ENCODE results near the gene RNF8. TPM values are rescaled to one million over a fixed set of nuclear protein-coding genes. Genes with fewer than 3 reads are reported as not detected.

Gene RNF8
- total RNA-seq, 4 donors from 2014 or later = 2.2 to 12.9 (median 9.0) TPM

- intact Hi-C loops (cut with DNase I; ENCODE audit: low total_unique reads) (no loop called here), in situ Hi-C loops (cut with MboI; ENCODE audit: low pct_ligation_motif_present in 1 of 4, low pct_unique_long_range_greater_than_20kb in 1 of 4, low sequenced_read_pairs in 3 of 4) (no loop called here)
- Histone ChIP-seq H3K27me3 (no peaks in the 10 kb centered on the region), H3K4me3 (no peak overlapping the region), H3K4me1 (no peaks in the 10 kb centered on the region), H3K27ac (no peak overlapping the region), H3K9me3 (no peaks in the 10 kb centered on the region), H3K36me3 (peaks cover 0 to 20% (median 4%) of the 10 kb centered on the region in 4 donors)
- WGBS, 2 donors (ENCODE audit: low coverage in 1 of 2) = 85 to 100% methylated on average over 1 of the region's 1 CpG
- DNase-seq = no peak
- TF ChIP-seq POLR2AphosphoS5 (IDR thresholded peaks at IDR 0.05) = no peak
- TF ChIP-seq CTCF (IDR thresholded peaks at IDR 0.05) = no peak
- no peak for TF ChIP-seq EP300 (IDR thresholded peaks at IDR 0.05; ENCODE audit: low read depth)
- TF ChIP-seq POLR2A (IDR thresholded peaks at IDR 0.05) = no peak
Observed at GRCh38 chr6:37368961-37369320, 15.2 kb downstream of the RNF8 start.

DNA sequence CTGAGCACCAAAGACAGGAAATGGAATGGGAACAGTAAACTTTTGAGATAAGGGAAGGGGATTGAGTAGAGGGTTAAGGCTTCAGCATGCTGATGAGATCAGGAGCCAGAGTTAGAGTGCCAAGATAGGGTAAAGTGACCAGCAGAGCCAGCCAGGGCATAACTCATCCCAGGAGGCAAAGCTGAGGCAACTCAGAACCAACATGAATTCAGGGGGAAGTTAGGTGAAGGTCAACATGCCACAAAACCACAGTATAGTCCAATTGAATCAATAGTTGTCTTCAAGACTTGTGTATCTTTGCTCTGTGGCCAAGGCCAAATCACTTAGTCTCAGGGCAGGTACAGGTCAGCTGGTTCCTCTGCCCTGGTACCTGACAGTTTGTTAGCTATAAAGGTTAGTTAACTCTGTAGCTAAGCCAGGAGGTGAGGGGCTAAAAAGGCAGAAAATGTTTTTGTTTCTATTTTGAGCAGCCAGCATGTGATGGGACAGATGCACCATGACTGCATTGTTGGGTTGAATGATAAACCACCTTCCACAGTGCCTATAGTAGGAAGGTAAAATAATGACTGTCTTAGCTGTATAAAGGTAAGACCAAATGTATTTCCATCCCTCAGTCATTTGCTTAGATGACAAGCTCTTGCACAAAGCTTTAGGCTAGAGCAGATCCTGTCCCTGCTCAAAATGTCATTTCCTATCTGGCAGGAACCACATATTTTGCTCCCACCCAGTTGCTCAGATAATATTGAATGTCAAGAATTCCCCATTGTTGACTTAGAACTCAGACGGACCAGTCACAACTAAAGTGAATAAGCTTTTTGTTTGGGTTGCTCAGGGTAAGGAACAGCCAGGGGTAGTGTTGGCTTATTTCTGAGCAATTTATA is 15.8 kb downstream of the RNF8 start:
- no peaks in the 10 kb centered on the region for H3K27me3 ChIP-seq
- TF ChIP-seq EP300 (IDR thresholded peaks at IDR 0.05; ENCODE audit: low read depth) = no peak
- no peak for TF ChIP-seq POLR2A (IDR thresholded peaks at IDR 0.05)
- TF ChIP-seq CTCF (IDR thresholded peaks at IDR 0.05) = no peak
- no peak for TF ChIP-seq POLR2AphosphoS5 (IDR thresholded peaks at IDR 0.05)
- 54 to 60% methylated on average over 1 of the region's 1 CpG for WGBS, 2 donors (ENCODE audit: low coverage in 1 of 2)
- H3K9me3 ChIP-seq = no peaks in the 10 kb centered on the region
- H3K27ac ChIP-seq = no peak overlapping the region
- in situ Hi-C loops (cut with MboI; ENCODE audit: low pct_ligation_motif_present in 1 of 4, low pct_unique_long_range_greater_than_20kb in 1 of 4, low sequenced_read_pairs in 3 of 4) = no loop called here
- H3K4me3 ChIP-seq = no peak overlapping the region
- intact Hi-C loops (cut with DNase I; ENCODE audit: low total_unique reads) = no loop called here
- no peak for DNase-seq
- peaks cover 0 to 20% (median 4%) of the 10 kb centered on the region in 4 donors for H3K36me3 ChIP-seq
- H3K4me1 ChIP-seq = no peaks in the 10 kb centered on the region

GRCh38 chr6:37371154-37372083 is 17.6 kb downstream of the RNF8 start:
- 86 to 92% methylated on average over 2 to 4 of the region's 4 CpGs for WGBS, 2 donors (ENCODE audit: low coverage in 1 of 2)
- Histone ChIP-seq H3K27me3 (no peaks in the 10 kb centered on the region), H3K36me3 (peaks cover 0 to 23% (median 6%) of the 10 kb centered on the region in 4 donors), H3K9me3 (no peaks in the 10 kb centered on the region), H3K27ac (no peak overlapping the region), H3K4me1 (no peaks in the 10 kb centered on the region), H3K4me3 (no peak overlapping the region)
- TF ChIP-seq POLR2AphosphoS5 (IDR thresholded peaks at IDR 0.05) (no peak), EP300 (IDR thresholded peaks at IDR 0.05; ENCODE audit: low read depth) (no peak), POLR2A (IDR thresholded peaks at IDR 0.05) (no peak), CTCF (IDR thresholded peaks at IDR 0.05) (no peak)
- no peak for DNase-seq
- in situ Hi-C loops (cut with MboI; ENCODE audit: low pct_ligation_motif_present in 1 of 4, low pct_unique_long_range_greater_than_20kb in 1 of 4, low sequenced_read_pairs in 3 of 4) (no loop called here), intact Hi-C loops (cut with DNase I; ENCODE audit: low total_unique reads) (no loop called here)

DNA sequence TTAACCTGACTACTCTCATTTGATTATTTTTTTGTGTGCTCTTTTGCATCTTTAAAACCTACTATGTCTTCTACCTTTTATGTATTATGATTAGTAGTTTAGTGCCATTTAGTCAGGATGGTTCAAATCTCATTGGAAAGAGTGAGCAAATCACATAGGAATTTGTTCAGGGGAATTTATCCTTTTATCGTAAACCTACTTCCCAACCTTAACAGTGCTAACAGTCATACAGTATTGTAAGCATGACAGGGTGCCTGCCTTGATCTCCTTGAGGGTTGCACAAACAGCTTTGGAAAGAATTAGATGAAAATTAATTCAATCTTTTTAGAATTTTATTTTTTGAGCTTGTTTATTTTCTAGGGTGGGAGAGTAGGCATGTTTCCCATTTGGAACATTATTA is 18.3 kb downstream of the RNF8 start:
- Histone ChIP-seq H3K27me3 (no peaks in the 10 kb centered on the region), H3K27ac (no peak overlapping the region), H3K9me3 (no peaks in the 10 kb centered on the region), H3K4me1 (no peaks in the 10 kb centered on the region), H3K4me3 (no peak overlapping the region), H3K36me3 (peaks cover 0 to 24% (median 6%) of the 10 kb centered on the region in 4 donors)
- WGBS, 2 donors (ENCODE audit: low coverage in 1 of 2) = 71 to 94% methylated on average over 1 of the region's 1 CpG
- in situ Hi-C loops (cut with MboI; ENCODE audit: low pct_ligation_motif_present in 1 of 4, low pct_unique_long_range_greater_than_20kb in 1 of 4, low sequenced_read_pairs in 3 of 4) (no loop called here), intact Hi-C loops (cut with DNase I; ENCODE audit: low total_unique reads) (no loop called here)
- TF ChIP-seq POLR2AphosphoS5 (IDR thresholded peaks at IDR 0.05) (no peak), EP300 (IDR thresholded peaks at IDR 0.05; ENCODE audit: low read depth) (no peak)
- no peak for DNase-seq

All from transverse colon (tissue), 4 donors.